NK-92 treated with Interleukin-12 subunit alpha and Interleukin-12 subunit beta, amount 100 ng/mL, for 24 hours (cell line): Measurements from ENCODE around the gene TMEM235.

Experiments used
- DNase-seq: peaks from one replicate; lab custom pipeline; 2025; lab: John Stamatoyannopoulos, UW

TMEM235 gene

DNA sequence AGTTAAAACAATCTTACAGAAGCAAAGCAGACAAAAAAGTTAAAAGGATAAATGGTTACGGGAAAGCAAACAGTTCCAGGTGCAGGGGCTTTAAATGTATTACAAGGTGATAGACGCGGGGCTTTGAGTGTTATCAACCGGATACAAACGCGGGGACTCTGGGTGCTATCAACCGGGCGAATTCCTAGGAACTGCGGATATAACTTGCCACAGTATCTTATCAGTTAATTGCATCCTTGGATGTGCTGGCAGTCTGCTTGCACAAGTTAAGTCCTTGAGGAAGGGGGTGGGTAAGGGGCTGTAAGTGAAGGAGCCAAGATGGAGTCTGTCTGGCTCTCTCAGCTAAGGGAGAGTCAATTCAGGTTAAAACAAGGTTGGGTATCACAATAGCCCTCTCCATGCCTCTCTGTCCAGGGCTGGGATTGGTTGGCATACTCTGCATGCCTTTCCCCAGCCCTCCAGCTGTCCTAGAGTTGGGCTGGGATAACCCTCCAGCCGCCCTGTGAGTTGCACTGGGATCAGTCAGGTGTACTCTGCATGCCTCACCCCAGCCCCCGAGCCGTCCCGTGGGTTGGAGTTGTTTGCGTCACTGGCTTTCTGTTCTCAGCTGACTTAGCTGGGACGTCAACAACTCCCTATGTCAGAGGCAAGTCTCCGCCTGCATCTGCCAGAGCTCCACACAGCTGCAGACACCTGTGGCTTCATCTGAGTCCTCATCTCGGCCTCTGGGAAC is 40.9 kb downstream of the TMEM235 start:
- no peak for DNase-seq

DNA sequence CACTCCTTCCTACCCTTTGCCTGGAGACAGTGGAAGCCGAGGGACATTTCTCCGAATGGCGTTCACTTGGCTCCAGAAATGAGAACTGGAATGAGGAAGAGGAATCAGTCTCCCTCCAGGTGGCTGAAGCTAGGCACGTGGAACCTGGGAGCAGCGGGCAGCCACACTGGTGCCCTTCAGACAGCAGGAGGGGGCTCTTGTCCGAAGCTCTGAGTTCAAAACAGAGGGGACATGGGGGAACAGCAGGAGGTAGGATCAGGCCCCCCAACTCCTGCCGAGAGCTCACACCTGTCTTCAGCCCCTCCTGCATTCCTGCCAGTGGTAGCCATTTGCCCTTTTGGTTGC is 41.5 kb downstream of the TMEM235 start:
- no peak for DNase-seq

DNA sequence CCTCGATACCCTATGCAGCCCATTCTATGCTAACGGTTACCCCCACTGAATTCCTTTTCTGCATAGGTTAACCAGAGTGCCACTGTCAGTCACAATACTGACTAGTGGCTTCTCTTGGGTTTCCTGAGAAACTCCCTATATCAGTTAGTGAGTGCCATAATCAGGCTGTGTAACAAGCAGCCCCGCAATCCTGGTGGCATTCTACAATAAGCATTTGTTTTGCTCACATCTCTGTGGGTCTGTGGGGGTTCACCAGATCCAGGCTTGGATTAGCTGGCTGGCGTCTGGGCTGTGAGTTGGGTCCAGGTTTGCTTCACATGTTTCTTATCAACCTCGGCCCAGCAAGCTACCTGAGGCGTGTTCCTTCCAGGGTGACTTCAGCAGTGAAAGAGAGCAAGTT is 42.4 kb downstream of the TMEM235 start:
- no peak for DNase-seq

DNA sequence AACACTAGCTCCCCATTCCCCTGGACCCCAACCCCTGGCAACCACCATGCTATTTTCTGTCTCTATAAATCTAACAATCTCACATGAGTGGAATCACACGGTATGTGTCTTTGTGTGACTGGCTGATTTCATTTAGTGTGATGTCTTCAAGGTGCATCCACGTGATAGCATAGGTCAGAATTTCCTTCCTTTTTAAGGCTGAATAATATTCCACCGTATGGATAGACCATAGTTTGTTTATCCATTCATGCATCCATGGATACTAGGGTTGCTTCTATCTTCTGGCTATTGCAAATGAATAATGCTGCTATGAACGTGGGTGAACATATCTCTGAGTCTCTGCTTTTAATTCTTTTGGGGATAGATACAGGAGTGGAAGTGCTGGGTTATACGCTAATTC is 43.9 kb downstream of the TMEM235 start:
- DNase-seq: no peak

DNA sequence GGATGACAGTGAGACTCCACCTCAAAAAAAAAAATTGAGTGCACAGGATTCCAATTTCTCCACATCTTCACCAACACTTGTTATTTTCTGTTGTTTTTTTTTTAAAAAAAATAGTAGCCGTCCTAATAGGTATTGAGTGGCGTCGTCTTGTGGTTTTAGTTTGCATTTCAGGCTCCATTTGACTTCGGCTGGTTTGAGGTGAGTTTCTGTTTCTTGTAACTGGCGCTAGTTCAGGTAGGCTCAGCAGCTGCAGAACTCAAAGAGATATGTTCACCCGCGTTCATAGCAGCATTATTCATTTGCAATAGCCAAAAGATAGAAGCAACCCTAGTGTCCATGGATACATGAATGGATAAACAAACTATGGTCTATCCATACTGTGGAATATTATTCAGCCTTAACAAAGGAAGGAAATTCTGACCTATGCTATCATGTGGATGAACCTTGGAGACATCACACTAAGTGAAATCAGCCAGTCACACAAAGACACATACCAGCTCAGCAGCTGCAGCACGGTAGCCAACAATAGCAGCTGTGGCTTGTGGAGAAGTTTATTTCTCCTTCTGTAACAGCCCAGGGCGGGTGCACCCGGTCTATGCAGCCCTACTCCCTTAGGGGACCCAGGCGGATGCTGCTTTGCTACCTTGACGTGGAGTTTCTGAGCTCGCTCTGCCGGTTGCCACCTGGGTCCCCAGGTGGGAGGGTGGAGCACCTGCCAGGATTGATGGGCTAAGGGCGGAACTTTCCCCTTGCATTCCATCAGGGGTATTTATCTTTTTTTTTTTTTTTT is 44.9 kb downstream of the TMEM235 start:
- DNase-seq: no peak

DNA sequence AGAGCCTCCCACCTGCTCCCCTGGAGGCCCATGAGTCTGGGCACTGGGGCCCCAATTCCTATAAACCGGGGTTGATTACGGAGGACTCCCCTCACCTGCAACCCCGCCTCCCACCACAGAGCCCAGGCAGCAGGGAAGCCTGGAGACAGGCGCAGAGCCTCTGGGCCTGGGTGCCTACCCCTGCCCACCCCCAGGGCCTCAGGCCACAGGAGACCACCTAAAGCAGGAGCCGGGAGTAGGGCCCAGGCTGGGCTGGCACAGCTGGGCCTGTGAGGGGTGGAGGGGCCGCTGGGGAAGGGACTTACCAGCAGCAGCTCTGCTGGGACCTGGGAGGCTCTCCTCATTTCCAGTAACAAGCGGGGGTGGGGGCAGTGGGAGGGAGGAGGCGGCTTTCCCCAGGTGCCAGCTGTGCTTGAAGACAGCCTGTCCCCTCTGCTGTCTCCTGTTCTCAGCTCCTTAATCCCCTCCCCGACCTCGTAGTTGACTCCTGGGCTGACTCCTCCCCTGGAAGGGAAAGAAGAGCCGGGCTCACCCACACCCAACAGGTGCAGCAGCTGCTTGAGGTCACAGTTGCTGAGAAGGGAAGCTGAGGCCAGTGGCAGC is 46.8 kb downstream of the TMEM235 start:
- DNase-seq: no peak

DNA sequence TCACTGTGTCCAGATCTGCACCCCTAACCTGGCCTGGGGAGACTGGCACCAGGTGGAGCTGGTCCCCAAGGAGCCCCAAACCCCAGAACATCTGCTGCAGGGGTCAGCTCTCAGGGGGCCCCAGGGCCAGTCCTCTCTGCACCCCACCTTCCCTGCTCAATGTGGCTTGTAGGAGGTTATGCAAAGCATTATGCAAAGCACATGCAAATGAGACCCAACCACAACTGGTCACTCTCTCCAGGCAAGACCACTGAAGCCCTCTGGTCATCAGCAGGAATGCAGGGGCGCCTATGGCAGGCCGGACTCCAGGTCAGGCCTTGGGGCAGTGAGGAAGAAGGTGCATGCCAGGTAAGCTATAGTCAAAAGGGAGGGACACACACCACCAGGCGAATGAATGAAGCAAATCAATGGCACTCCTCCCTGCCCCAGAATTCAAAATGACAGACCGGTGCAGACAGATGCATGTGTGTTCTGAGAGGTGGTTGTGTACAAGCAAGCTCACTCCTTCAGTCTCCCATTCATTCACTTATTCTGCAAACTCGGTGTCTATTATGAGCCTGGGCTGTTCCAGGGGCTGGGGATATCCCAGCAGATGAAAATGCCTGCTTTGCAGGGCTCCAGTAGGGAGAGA is 48.0 kb downstream of the TMEM235 start:
- DNase-seq: no peak

DNA sequence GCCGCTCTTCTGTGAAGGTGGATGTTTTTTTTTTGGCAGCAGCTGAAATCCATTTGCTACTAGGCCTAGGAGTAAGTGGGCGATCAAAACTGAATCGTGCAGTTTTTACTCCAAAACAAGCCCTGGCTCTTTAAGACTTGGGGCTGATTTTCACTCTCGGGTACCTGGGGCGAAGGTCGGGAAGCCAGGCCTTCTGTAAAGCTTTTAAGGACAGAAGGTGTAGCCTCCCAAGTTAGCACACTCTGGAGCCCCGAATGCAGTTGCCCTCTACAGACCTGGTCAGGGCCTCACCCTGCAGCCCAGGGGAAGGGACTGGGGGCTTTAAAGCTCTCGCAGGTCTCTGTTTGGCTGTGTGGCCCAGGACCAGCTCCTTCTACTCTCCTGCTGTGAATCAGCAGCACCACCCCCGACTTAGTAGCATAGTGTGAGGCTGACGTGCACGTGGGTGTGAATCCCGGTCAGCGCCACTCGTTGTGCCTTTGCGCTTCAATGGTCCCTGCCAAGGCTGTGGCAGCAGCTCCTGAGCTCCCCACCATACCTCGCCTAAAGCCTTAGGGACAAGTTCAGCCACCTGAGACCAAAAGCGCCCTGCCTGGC is 49.9 kb downstream of the TMEM235 start:
- DNase-seq: no peak

DNA sequence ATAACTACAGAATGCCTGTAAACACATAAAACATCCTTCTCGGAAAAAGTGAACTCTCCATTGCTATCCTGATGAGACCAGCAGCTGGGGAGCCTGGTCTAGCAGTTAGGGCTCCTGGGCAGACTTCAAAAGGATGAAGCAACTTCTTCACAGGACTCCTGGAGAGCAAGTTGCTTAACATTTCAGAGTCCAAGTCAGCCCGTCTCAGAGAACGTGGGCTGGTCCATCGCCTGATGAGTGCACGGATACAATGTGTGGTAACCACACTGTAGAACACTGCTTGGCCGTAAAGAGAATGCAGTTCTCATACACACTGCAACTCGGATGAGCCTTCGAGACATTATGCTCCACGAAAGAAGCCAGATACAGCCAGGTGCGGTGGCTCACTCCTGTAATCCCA is 52.7 kb downstream of the TMEM235 start:
- no peak for DNase-seq

DNA sequence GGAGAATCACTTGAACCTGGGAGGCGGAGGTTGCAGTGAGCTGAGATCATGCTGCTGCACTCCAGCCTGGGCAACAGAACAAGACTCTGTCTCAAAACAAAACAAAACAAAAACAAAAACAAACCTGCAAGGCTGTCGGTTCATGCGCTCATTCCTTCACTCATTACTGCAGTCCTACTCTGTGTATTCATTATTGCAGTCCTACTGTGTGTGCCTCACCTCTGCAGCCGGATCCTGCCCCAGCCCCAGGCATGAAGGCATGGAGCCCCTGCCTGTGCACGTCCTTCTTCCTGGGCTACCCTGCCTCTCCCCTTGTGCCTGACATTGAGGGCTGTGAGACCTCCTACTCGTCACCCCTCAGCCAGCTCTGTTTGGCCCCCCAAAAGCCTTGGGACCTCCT is 57.6 kb downstream of the TMEM235 start:
- DNase-seq: no peak

DNA sequence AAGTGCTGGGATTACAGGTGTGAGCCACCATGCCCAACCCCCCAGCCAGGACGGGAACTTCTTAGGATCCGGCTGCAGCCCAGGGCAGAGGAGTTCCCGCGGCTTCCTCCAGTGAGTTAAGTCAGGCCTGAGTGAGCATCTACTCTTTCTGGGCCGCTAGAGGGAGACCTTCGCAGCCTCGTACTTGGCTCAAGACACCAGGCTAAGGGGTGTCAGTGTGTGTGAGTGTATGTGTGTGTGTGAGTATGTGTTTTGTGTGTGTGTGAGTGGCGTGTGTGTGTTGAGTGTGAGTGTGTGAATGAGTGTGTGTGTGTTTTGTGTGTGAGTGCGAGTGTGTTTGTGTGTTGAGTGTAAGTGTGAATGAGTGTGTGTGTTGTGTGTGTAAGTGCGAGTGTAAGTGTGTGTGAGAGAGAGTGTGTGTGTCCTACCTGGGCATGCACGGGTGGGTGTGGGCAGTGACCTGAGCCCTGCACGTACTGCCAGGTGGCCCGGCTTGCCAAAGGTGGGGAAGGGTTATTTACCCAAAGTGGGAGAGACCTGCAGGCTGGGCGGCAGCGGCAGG is 58.5 kb downstream of the TMEM235 start:
- DNase-seq: peak; percentile 29
